HEK293 (cell line): ENCODE measurements around the gene NEURL1.

Experiments
- CTCF ChIA-PET: fragments of 350-600 bp; formaldehyde crosslinking; extraction: SDS; loops from one replicate; lab custom pipeline; 2021; ENCODE audit warnings: antibody characterized with exemption; lab: Yijun Ruan, JAX
- POLR2A ChIA-PET: fragments of 300-600 bp; formaldehyde crosslinking; extraction: SDS; loops from one replicate; lab custom pipeline; 2020; ENCODE audit warnings: antibody characterized with exemption, inconsistent platforms; lab: Yijun Ruan, JAX
- H3K27ac ChIP-seq: fragments of 200-500 bp; sonication (Bioruptor generic); 2 replicates; pipeline ENCODE4 v1.5.1; 2014; ENCODE audit warnings: low read depth, low read length, control low read depth, inconsistent platforms; ENCODE audit errors: extremely low read depth
- H3K36me3 ChIP-seq, 2 experiments: fragments of 200-500 bp in 1 of 2; sonication (Bioruptor generic) in 1 of 2; 1 replicate in 1 of 2; 2 replicates in 1 of 2; pipeline ENCODE4 v1.5.1; 2014 to 2017; ENCODE audit warnings: inconsistent platforms in 2 of 2, low read length in 2 of 2; ENCODE audit not compliant: control insufficient read depth in 2 of 2, insufficient read depth in 1 of 2
- H3K4me1 ChIP-seq: fragments of 200-500 bp; sonication (Bioruptor generic); 2 replicates; pipeline ENCODE4 v1.5.1; 2014; ENCODE audit warnings: mild to moderate bottlenecking, low read length, inconsistent platforms; ENCODE audit not compliant: control insufficient read depth, insufficient read depth
- H3K4me3 ChIP-seq: 2 replicates; pipeline ENCODE4 v1.5.1; 2011; ENCODE audit warnings: low read depth, mild to moderate bottlenecking, control low read depth, low read length, moderate library complexity
- H3K9me3 ChIP-seq: fragments of 200-500 bp; sonication (Bioruptor generic); 2 replicates; pipeline ENCODE4 v1.5.1; 2014; ENCODE audit warnings: low read depth, low read length, inconsistent platforms; ENCODE audit not compliant: control insufficient read depth, insufficient read depth
- BCL11A ChIP-seq: fragments of 450-650 bp; formaldehyde crosslinking; IDR thresholded peaks from 2 replicates; pipeline ENCODE4 v1.5.1; 2016; ENCODE audit warnings: low read depth, missing biosample characterization, missing genetic modification characterization
- SCRT2 ChIP-seq: fragments of 450-650 bp; formaldehyde crosslinking; IDR thresholded peaks from 2 replicates; pipeline ENCODE4 v1.5.1; 2016; ENCODE audit warnings: missing biosample characterization, missing genetic modification characterization
- WT1 ChIP-seq: fragments of 450-650 bp; formaldehyde crosslinking; IDR thresholded peaks from 2 replicates; pipeline ENCODE4 v1.5.1; 2016; ENCODE audit warnings: missing biosample characterization, missing genetic modification characterization
- ZBTB7A ChIP-seq: fragments of 450-650 bp; formaldehyde crosslinking; IDR thresholded peaks from 2 replicates; pipeline ENCODE4 v1.5.1; 2016; ENCODE audit warnings: low read depth, missing biosample characterization, missing genetic modification characterization
- ZEB2 ChIP-seq: fragments of 450-650 bp; formaldehyde crosslinking; IDR thresholded peaks from 2 replicates; pipeline ENCODE4 v1.5.1; 2016; ENCODE audit warnings: missing biosample characterization, missing genetic modification characterization
- ZNF112 ChIP-seq: fragments of 450-650 bp; formaldehyde crosslinking; IDR thresholded peaks from 2 replicates; pipeline ENCODE4 v1.5.0; 2017; ENCODE audit warnings: missing biosample characterization, missing genetic modification characterization
- ZNF423 ChIP-seq: fragments of 450-650 bp; formaldehyde crosslinking; IDR thresholded peaks from 2 replicates; pipeline ENCODE4 v1.5.1; 2016; ENCODE audit warnings: missing biosample characterization, missing genetic modification characterization
- ZNF426 ChIP-seq: fragments of 450-650 bp; formaldehyde crosslinking; IDR thresholded peaks from 2 replicates; pipeline ENCODE4 v1.5.1; 2017; ENCODE audit warnings: missing biosample characterization, missing genetic modification characterization, mild to moderate bottlenecking, inconsistent platforms, moderate library complexity
- ZNF555 ChIP-seq: fragments of 450-650 bp; formaldehyde crosslinking; conservative IDR thresholded peaks from 2 replicates; pipeline ENCODE4 v1.5.1; 2017; ENCODE audit warnings: missing biosample characterization, mild to moderate bottlenecking, missing genetic modification characterization, inconsistent platforms
- ZNF561 ChIP-seq: fragments of 450-650 bp; IDR thresholded peaks from 2 replicates; pipeline ENCODE4 v1.5.1; 2018; ENCODE audit warnings: missing biosample characterization, missing genetic modification characterization, borderline replicate concordance
- ZNF600 ChIP-seq: fragments of 450-650 bp; formaldehyde crosslinking; IDR thresholded peaks from 2 replicates; pipeline ENCODE4 v1.5.1; 2016; ENCODE audit warnings: missing biosample characterization, missing genetic modification characterization
- ZNF621 ChIP-seq: fragments of 450-650 bp; formaldehyde crosslinking; IDR thresholded peaks from 2 replicates; pipeline ENCODE4 v1.5.1; 2017; ENCODE audit warnings: missing biosample characterization, missing genetic modification characterization
- ZNF658 ChIP-seq: fragments of 450-650 bp; formaldehyde crosslinking; IDR thresholded peaks from 2 replicates; pipeline ENCODE4; 2016; ENCODE audit warnings: missing biosample characterization, missing genetic modification characterization
- ZNF664 ChIP-seq: fragments of 450-650 bp; formaldehyde crosslinking; IDR thresholded peaks from 2 replicates; pipeline ENCODE4 v1.5.1; 2016; ENCODE audit warnings: missing biosample characterization, missing genetic modification characterization
- ZNF768 ChIP-seq: fragments of 450-650 bp; formaldehyde crosslinking; IDR thresholded peaks from 2 replicates; pipeline ENCODE4 v1.5.1; 2018; ENCODE audit warnings: missing biosample characterization, mild to moderate bottlenecking, missing genetic modification characterization
- ZNF776 ChIP-seq: fragments of 450-650 bp; formaldehyde crosslinking; IDR thresholded peaks from 2 replicates; pipeline ENCODE4 v1.5.0; 2017; ENCODE audit warnings: missing biosample characterization, missing genetic modification characterization, borderline replicate concordance
- ZNF792 ChIP-seq: fragments of 450-650 bp; formaldehyde crosslinking; IDR thresholded peaks from 2 replicates; pipeline ENCODE4 v1.5.1; 2016; ENCODE audit warnings: missing biosample characterization, missing genetic modification characterization
- TF ChIP-seq, protein P1 (sequence below): fragments of 450-650 bp; formaldehyde crosslinking; IDR thresholded peaks from 2 replicates; pipeline ENCODE4 v1.5.1; 2016; ENCODE audit warnings: missing biosample characterization, missing genetic modification characterization
- TF ChIP-seq, protein P2 (sequence below): fragments of 450-650 bp; formaldehyde crosslinking; IDR thresholded peaks from 2 replicates; pipeline ENCODE4 v1.5.1; 2016; ENCODE audit warnings: missing biosample characterization, missing genetic modification characterization
- TF ChIP-seq, protein P3 (sequence below): fragments of 450-650 bp; formaldehyde crosslinking; conservative IDR thresholded peaks from 2 replicates; pipeline ENCODE4 v1.5.1; 2016; ENCODE audit warnings: low read depth, missing biosample characterization, missing genetic modification characterization
- TF ChIP-seq, protein P4 (sequence below): fragments of 450-650 bp; formaldehyde crosslinking; IDR thresholded peaks from 2 replicates; pipeline ENCODE4 v1.5.1; 2016; ENCODE audit warnings: missing biosample characterization, missing genetic modification characterization
- TF ChIP-seq, protein P5 (sequence below): fragments of 450-650 bp; formaldehyde crosslinking; IDR thresholded peaks from 2 replicates; pipeline ENCODE4 v1.5.1; 2016; ENCODE audit warnings: missing biosample characterization, missing genetic modification characterization, borderline replicate concordance

The NEURL1 gene

DNA sequence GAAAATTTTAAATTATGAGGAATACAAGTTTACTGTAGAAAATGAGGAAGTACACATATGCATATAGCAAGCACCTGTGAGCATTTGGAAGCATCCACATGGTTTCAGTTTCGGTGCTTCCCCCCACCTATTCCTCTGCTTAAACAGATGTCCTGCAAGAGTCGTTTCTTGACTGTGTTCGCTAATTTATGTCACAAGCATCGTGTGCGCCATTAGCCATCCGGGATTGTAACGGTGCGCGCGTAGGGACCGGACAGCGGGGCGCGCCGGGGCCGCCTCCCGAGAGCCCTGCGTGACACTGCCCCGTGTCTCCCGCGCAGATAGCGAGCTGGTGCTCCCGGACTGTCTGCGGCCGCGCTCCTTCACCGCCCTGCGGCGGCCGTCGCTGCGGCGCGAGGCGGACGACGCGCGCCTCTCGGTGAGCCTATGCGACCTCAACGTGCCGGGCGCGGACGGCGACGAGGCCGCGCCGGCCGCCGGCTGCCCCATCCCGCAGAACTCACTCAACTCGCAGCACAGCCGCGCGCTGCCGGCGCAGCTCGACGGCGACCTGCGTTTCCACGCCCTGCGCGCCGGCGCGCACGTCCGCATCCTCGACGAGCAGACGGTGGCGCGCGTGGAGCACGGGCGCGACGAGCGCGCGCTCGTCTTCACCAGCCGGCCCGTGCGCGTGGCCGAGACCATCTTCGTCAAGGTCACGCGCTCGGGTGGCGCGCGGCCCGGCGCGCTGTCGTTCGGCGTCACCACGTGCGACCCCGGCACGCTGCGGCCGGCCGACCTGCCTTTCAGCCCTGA is 90.9 kb downstream of the NEURL1 start (continued):
- TF ChIP-seq, protein P1, sequence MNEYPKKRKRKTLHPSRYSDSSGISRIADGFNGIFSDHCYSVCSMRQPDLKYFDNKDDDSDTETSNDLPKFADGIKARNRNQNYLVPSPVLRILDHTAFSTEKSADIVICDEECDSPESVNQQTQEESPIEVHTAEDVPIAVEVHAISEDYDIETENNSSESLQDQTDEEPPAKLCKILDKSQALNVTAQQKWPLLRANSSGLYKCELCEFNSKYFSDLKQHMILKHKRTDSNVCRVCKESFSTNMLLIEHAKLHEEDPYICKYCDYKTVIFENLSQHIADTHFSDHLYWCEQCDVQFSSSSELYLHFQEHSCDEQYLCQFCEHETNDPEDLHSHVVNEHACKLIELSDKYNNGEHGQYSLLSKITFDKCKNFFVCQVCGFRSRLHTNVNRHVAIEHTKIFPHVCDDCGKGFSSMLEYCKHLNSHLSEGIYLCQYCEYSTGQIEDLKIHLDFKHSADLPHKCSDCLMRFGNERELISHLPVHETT (tag by site-specific recombination) = no peak
- no peak for TF ChIP-seq ZEB2 (tag by site-specific recombination)
- TF ChIP-seq SCRT2 (tag by site-specific recombination) = no peak
- TF ChIP-seq ZNF112 (tag by site-specific recombination) = no peak
- TF ChIP-seq ZNF768 (tag by site-specific recombination) = no peak
- TF ChIP-seq, protein P2, sequence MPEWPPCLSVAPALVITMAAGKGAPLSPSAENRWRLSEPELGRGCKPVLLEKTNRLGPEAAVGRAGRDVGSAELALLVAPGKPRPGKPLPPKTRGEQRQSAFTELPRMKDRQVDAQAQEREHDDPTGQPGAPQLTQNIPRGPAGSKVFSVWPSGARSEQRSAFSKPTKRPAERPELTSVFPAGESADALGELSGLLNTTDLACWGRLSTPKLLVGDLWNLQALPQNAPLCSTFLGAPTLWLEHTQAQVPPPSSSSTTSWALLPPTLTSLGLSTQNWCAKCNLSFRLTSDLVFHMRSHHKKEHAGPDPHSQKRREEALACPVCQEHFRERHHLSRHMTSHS = no peak
- TF ChIP-seq ZNF621 (tag by site-specific recombination) = no peak
- TF ChIP-seq, protein P3, sequence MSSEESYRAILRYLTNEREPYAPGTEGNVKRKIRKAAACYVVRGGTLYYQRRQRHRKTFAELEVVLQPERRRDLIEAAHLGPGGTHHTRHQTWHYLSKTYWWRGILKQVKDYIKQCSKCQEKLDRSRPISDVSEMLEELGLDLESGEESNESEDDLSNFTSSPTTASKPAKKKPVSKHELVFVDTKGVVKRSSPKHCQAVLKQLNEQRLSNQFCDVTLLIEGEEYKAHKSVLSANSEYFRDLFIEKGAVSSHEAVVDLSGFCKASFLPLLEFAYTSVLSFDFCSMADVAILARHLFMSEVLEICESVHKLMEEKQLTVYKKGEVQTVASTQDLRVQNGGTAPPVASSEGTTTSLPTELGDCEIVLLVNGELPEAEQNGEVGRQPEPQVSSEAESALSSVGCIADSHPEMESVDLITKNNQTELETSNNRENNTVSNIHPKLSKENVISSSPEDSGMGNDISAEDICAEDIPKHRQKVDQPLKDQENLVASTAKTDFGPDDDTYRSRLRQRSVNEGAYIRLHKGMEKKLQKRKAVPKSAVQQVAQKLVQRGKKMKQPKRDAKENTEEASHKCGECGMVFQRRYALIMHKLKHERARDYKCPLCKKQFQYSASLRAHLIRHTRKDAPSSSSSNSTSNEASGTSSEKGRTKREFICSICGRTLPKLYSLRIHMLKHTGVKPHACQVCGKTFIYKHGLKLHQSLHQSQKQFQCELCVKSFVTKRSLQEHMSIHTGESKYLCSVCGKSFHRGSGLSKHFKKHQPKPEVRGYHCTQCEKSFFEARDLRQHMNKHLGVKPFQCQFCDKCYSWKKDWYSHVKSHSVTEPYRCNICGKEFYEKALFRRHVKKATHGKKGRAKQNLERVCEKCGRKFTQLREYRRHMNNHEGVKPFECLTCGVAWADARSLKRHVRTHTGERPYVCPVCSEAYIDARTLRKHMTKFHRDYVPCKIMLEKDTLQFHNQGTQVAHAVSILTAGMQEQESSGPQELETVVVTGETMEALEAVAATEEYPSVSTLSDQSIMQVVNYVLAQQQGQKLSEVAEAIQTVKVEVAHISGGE (tag by site-specific recombination) = no peak
- TF ChIP-seq, protein P4, sequence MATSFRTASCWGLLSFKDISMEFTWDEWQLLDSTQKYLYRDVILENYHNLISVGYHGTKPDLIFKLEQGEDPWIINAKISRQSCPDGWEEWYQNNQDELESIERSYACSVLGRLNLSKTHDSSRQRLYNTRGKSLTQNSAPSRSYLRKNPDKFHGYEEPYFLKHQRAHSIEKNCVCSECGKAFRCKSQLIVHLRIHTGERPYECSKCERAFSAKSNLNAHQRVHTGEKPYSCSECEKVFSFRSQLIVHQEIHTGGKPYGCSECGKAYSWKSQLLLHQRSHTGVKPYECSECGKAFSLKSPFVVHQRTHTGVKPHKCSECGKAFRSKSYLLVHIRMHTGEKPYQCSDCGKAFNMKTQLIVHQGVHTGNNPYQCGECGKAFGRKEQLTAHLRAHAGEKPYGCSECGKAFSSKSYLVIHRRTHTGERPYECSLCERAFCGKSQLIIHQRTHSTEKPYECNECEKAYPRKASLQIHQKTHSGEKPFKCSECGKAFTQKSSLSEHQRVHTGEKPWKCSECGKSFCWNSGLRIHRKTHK = no peak
- no peak for TF ChIP-seq WT1
- TF ChIP-seq, all 188 proteins: peak for 0

DNA sequence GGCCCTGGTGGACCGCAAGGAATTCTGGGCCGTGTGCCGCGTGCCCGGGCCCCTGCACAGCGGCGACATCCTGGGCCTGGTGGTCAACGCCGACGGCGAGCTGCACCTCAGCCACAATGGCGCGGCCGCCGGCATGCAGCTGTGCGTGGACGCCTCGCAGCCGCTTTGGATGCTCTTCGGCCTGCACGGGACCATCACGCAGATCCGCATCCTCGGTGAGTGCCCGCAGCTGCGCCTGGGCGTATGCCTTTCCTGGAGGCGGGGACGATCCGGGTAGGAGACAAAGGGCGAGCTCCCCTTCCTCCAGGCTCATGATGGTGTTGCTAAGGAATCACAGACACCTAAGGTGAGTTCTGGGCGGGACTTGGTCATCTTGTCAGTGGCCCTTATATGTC is 91.5 kb downstream of the NEURL1 start:
- Histone ChIP-seq H3K4me1 (no peaks in the 10 kb centered on the region), H3K27ac (no peak overlapping the region), H3K36me3 (no peaks in the 10 kb centered on the region), H3K9me3 (no peaks in the 10 kb centered on the region), H3K4me3 (no peak overlapping the region)
- TF ChIP-seq ZNF664 (no peak), ZNF561 (tag by site-specific recombination) (no peak), ZNF600 (no peak), ZNF112 (tag by site-specific recombination) (no peak), ZNF423 (tag by site-specific recombination) (no peak), ZBTB7A (no peak), ZNF792 (tag by site-specific recombination) (no peak), ZNF426 (no peak), ZNF555 (tag by site-specific recombination) (no peak), ZNF658 (tag by site-specific recombination) (no peak), BCL11A (tag by site-specific recombination) (no peak), ZNF776 (no peak)
- TF ChIP-seq, protein P5, sequence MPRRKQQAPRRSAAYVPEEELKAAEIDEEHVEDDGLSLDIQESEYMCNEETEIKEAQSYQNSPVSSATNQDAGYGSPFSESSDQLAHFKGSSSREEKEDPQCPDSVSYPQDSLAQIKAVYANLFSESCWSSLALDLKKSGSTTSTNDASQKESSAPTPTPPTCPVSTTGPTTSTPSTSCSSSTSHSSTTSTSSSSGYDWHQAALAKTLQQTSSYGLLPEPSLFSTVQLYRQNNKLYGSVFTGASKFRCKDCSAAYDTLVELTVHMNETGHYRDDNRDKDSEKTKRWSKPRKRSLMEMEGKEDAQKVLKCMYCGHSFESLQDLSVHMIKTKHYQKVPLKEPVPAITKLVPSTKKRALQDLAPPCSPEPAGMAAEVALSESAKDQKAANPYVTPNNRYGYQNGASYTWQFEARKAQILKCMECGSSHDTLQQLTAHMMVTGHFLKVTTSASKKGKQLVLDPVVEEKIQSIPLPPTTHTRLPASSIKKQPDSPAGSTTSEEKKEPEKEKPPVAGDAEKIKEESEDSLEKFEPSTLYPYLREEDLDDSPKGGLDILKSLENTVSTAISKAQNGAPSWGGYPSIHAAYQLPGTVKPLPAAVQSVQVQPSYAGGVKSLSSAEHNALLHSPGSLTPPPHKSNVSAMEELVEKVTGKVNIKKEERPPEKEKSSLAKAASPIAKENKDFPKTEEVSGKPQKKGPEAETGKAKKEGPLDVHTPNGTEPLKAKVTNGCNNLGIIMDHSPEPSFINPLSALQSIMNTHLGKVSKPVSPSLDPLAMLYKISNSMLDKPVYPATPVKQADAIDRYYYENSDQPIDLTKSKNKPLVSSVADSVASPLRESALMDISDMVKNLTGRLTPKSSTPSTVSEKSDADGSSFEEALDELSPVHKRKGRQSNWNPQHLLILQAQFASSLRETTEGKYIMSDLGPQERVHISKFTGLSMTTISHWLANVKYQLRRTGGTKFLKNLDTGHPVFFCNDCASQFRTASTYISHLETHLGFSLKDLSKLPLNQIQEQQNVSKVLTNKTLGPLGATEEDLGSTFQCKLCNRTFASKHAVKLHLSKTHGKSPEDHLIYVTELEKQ = no peak
- CTCF ChIA-PET = no interaction called here
- POLR2A ChIA-PET = no interaction called here
